Pancreas (tissue), 10 donors: ENCODE results near the gene STPG4. TPM values are rescaled to one million over a fixed set of nuclear protein-coding genes. Genes with fewer than 3 reads are reported as not detected.

Experiments
- ATAC-seq, 4 donors: fragments of 200-7000 bp; cut with Tn5 transposase; one replicate each; pipeline versions ENCODE4 v1.8.0 to v1.9.1; 2020; ENCODE audit warnings: mild to moderate bottlenecking in 4 of 4, moderate library complexity in 4 of 4
- DNase-seq, 6 donors: peaks; one replicate each; pipeline ENCODE4 v3.0.0-alpha.2; 2020
- FAIRE-seq: peaks from 2 replicates; lab custom pipeline; 2012; peaks lifted over from hg19 to GRCh38; lab: Jason Lieb, UNC
- H3K27ac ChIP-seq, 4 donors: fragments of 200-600 bp; sonication (generic); 1 replicate in 3 of 4; 2 replicates in 1 of 4; pipeline versions ENCODE4 v1.5.0 to v1.8.0; 2020
- H3K27me3 ChIP-seq, 4 donors: fragments of 200-600 bp; one replicate each; pipeline ENCODE4 v1.8.0; 2021
- H3K36me3 ChIP-seq, 3 donors: fragments of 200-600 bp; sonication (generic) in 1 of 3; one replicate each; pipeline versions ENCODE4 v1.5.0 to v1.8.0; 2020 to 2021
- H3K4me1 ChIP-seq, 3 donors: fragments of 200-600 bp; one replicate each; pipeline ENCODE4 v1.8.0; 2021
- H3K4me3 ChIP-seq, 4 donors: fragments of 200-600 bp; sonication (generic) in 2 of 4; one replicate each; pipeline versions ENCODE4 v1.5.0 to v1.8.0; 2020 to 2021
- H3K9me3 ChIP-seq, 4 donors: fragments of 200-600 bp; one replicate each; pipeline ENCODE4 v1.8.0; 2021
- CTCF ChIP-seq, 4 donors: fragments of 200-600 bp; sonication (generic) in 3 of 4; IDR thresholded peaks; one replicate each; pipeline versions ENCODE4 v1.5.0 to v1.8.0; 2021; ENCODE audit warnings: antibody characterized with exemption in 4 of 4
- WGBS, 2 donors: extraction: QIAGEN DNeasy Blood & Tissue Kit; methylation state at CpG; one replicate each; pipeline ENCODE4 v1.1.7; 2013; 5-methylcytosine and 5-hydroxymethylcytosine counted together
- intact Hi-C, 3 donors: fragments of 100-400 bp; cut with DNase I; formaldehyde crosslinking; loops; one replicate each; pipeline versions ENCODE4 v1.11.1 to v1.14.2; 2022
- polyA plus RNA-seq, 2 donors: library from polyadenylated mRNA; stranded (reverse); fragments of 200-250 nt; gene quantifications; one replicate each; pipeline ENCODE4 v1.2.3, GENCODE V29; 2013
- total RNA-seq, 6 donors: library from RNA; stranded (reverse); fragmentation: NEBNext Ultra II Directional in 4 of 6; extraction: Animal tissue kit (Norgen Biotek cat#: 25700) in 4 of 6; gene quantifications; one replicate each; pipeline versions ENCODE4 v1.2.1 to v1.2.4, GENCODE V29; 2021 to 2023
- donor health status: healthy with polysubstance abuse.
- donor health status: DM: no; HTN: no; CAD: no; lungs with moderate emphysema.
- donor health status: DM: no; HTN: no; CAD: no.
- donor health status: control.
- donor health status: control.
- donor health status: Bipolar disorder and iron deficiency.
- donor health status: DM: yes; HTN: yes; CAD: no.
- donor health status: DM: no; HTN: no; CAD: no.
- donor health status: DM: no; HTN: no; CAD: no.
- donor health status: DM: yes; HTN: yes; CAD: no.

Gene STPG4
- total and polyA plus RNA-seq, 8 donors = not detected

GRCh38 chr2:47043142-47043890 is 111.8 kb downstream of the STPG4 start:
- Histone ChIP-seq H3K4me1 (peaks cover 0 to 10% (median 6%) of the 10 kb centered on the region in 3 donors), H3K4me3 (no peak overlapping the region), H3K9me3 (no peaks in the 10 kb centered on the region), H3K27ac (peak overlapping the region in 3 of 4 donors; percentile 1 to 63 (median 60)), H3K27me3 (no peaks in the 10 kb centered on the region), H3K36me3 (peaks cover 0 to 21% (median 9%) of the 10 kb centered on the region in 3 donors)
- FAIRE-seq = no peak
- TF ChIP-seq CTCF (IDR thresholded peaks at IDR 0.05) = no peak
- peak; percentile 60 to 80 (median 72) for ATAC-seq
- intact Hi-C loops = no loop called here
- peak in 3 of 6 donors; percentile 35 to 52 (median 43) for DNase-seq
- WGBS, 2 donors = 45 to 46% methylated on average over 8 of the region's 8 CpGs

DNA sequence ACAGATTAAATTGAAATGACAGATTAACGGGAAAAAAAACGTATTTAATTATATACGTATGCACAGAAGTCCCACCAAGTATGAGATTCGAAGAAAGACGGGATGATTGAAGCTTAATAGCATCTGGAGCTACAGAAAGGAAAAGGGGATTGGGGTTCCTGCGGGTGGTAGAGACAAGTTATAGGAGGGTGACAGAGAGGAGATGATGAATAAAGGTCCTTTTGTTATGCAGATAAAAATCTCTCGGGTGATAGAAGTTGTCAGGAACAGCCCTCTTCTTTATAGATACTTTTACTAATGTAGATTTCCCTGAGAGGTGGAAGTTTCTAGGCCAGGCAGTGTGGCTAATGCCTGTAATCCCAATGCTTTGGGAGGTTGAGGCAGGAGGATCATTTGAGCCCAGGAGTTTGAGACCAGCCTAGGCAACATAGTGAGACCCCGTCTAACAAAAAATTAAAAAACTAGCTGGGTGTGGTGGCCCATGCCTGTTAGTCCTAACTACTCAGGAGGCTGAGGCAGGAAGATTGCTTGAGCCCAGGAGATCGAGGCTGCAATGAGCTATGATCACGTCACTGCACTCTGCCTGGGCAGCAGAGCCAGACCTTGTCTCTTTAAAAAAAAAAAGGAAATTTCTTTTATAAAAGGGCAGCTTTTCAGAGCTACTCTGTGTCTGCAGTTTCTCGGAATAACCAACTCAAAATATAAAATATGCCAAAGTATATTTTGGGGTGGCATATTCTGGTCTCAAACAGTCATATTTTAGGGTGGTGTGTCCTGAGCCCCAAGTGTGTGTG is 113.0 kb downstream of the STPG4 start:
- intact Hi-C loops = no loop called here
- DNase-seq (no peak), FAIRE-seq (no peak), ATAC-seq (no peak)
- Histone ChIP-seq H3K27me3 (no peaks in the 10 kb centered on the region), H3K36me3 (peaks cover 0 to 16% (median 7%) of the 10 kb centered on the region in 3 donors), H3K27ac (no peak overlapping the region), H3K9me3 (no peaks in the 10 kb centered on the region), H3K4me1 (peaks cover 0 to 10% (median 6%) of the 10 kb centered on the region in 3 donors), H3K4me3 (no peak overlapping the region)
- 89 to 91% methylated on average over 11 of the region's 11 CpGs for WGBS, 2 donors
- no peak for TF ChIP-seq CTCF (IDR thresholded peaks at IDR 0.05)

GRCh38 chr2:47041063-47041462 is 114.0 kb downstream of the STPG4 start:
- Histone ChIP-seq H3K27me3 (no peaks in the 10 kb centered on the region), H3K27ac (no peak overlapping the region), H3K4me3 (no peak overlapping the region), H3K36me3 (peaks cover 0 to 6% (median 0%) of the 10 kb centered on the region in 3 donors), H3K4me1 (peaks cover 0 to 13% (median 6%) of the 10 kb centered on the region in 3 donors), H3K9me3 (no peaks in the 10 kb centered on the region)
- no peak for TF ChIP-seq CTCF (IDR thresholded peaks at IDR 0.05)
- ATAC-seq (no peak), FAIRE-seq (no peak), DNase-seq (no peak)
- intact Hi-C loops = no loop called here
- WGBS, 2 donors = 86 to 91% methylated on average over 8 of the region's 8 CpGs

GRCh38 chr2:47040651-47041050 is 114.5 kb downstream of the STPG4 start:
- Histone ChIP-seq H3K4me3 (no peak overlapping the region), H3K4me1 (peaks cover 0 to 17% (median 6%) of the 10 kb centered on the region in 3 donors), H3K27ac (no peak overlapping the region), H3K9me3 (no peaks in the 10 kb centered on the region), H3K36me3 (peaks cover 0 to 2% (median 0%) of the 10 kb centered on the region in 3 donors), H3K27me3 (no peaks in the 10 kb centered on the region)
- WGBS, 2 donors = 84 to 85% methylated on average over 10 of the region's 10 CpGs
- intact Hi-C loops = no loop called here
- ATAC-seq (no peak), FAIRE-seq (no peak), DNase-seq (no peak)
- no peak for TF ChIP-seq CTCF (IDR thresholded peaks at IDR 0.05)
